IMR-90 (cell line): ENCODE measurements around the gene TSPAN14. TPM values are rescaled to one million over a fixed set of nuclear protein-coding genes. Genes with fewer than 3 reads are reported as not detected.

Experiments used
- ATAC-seq: fragments of 200-7000 bp; cut with Tn5 transposase; 2 replicates; pipeline ENCODE4 v1.9.1; 2020; ENCODE audit warnings: low read depth, mild to moderate bottlenecking, moderate library complexity
- BruUV-seq: library from RNA; stranded (reverse); fragments of 400-500 nt; replicated peaks from 2 replicates; lab custom pipeline; 2021; lab: Mats Ljungman, UMichigan
- CTCF ChIA-PET: fragments of 300-600 bp; formaldehyde crosslinking; extraction: SDS; loops from one replicate; lab custom pipeline; 2021; ENCODE audit warnings: antibody characterized with exemption; lab: Yijun Ruan, JAX
- POLR2A ChIA-PET: fragments of 300-600 bp; sonication (Branson Sonifier 250); formaldehyde crosslinking; loops from one replicate; lab custom pipeline; 2022; ENCODE audit warnings: antibody characterized with exemption; ENCODE audit not compliant: unreplicated experiment; lab: Charles Lee
- DNase-seq: peaks from one replicate; pipeline ENCODE4 v3.0.0; 2013
- H2AFZ ChIP-seq: replicated peaks from 2 replicates; pipeline ENCODE3; 2013; ENCODE audit warnings: low read length, mild to moderate bottlenecking; ENCODE audit not compliant: poor library complexity
- H2AK5ac ChIP-seq: 2 replicates; pipeline ENCODE4 v1.6.1; 2013; ENCODE audit warnings: low read depth, low read length, inconsistent platforms
- H2AK9ac ChIP-seq: replicated peaks from 2 replicates; pipeline ENCODE3; 2013; ENCODE audit warnings: mild to moderate bottlenecking, low read depth, low read length, moderate library complexity; ENCODE audit not compliant: poor library complexity
- H2BK120ac ChIP-seq: 2 replicates; pipeline ENCODE4 v1.6.1; 2013; ENCODE audit warnings: low read depth, low read length, inconsistent platforms
- H2BK15ac ChIP-seq: 3 replicates; pipeline ENCODE4 v1.6.1; 2013; ENCODE audit warnings: low read depth, low read length, inconsistent platforms
- H2BK20ac ChIP-seq: 2 replicates; pipeline ENCODE4 v1.6.1; 2013; ENCODE audit warnings: low read depth, mild to moderate bottlenecking, inconsistent platforms, low read length, moderate library complexity
- H2BK5ac ChIP-seq: 2 replicates; pipeline ENCODE4 v1.6.1; 2013; ENCODE audit warnings: mild to moderate bottlenecking, low read depth, low read length, inconsistent platforms; ENCODE audit not compliant: poor library complexity, severe bottlenecking
- H3K14ac ChIP-seq: replicated peaks from 2 replicates; pipeline ENCODE4 v1.6.1; 2013; ENCODE audit warnings: low read depth, low read length, inconsistent platforms
- H3K18ac ChIP-seq: 2 replicates; pipeline ENCODE4 v1.6.1; 2013; ENCODE audit warnings: low read depth, low read length, control low read depth
- H3K23ac ChIP-seq: 2 replicates; pipeline ENCODE4 v1.6.1; 2013; ENCODE audit warnings: low read depth, low read length, inconsistent platforms
- H3K27ac ChIP-seq: 2 replicates; pipeline ENCODE4 v1.5.1; 2013; ENCODE audit warnings: mild to moderate bottlenecking, control low read depth, low read length; ENCODE audit not compliant: insufficient read depth
- H3K27me3 ChIP-seq: 2 replicates; pipeline ENCODE4 v1.6.1; 2013; ENCODE audit warnings: low read length; ENCODE audit not compliant: control insufficient read depth, insufficient read depth
- H3K36me3 ChIP-seq: 2 replicates; pipeline ENCODE4 v1.6.1; 2013; ENCODE audit warnings: low read length, mixed read lengths; ENCODE audit not compliant: control insufficient read depth, insufficient read depth
- H3K4ac ChIP-seq: 2 replicates; pipeline ENCODE4 v1.6.1; 2013; ENCODE audit warnings: low read depth, low read length, inconsistent platforms
- H3K4me1 ChIP-seq: 2 replicates; pipeline ENCODE4 v1.6.1; 2013; ENCODE audit warnings: low read length, mixed read lengths; ENCODE audit not compliant: control insufficient read depth, insufficient read depth
- H3K4me2 ChIP-seq: 2 replicates; pipeline ENCODE4 v1.6.1; 2013; ENCODE audit warnings: low read depth, mild to moderate bottlenecking, control low read depth, low read length, moderate library complexity
- H3K4me3 ChIP-seq: 2 replicates; pipeline ENCODE4 v1.5.1; 2013; ENCODE audit warnings: low read depth, mild to moderate bottlenecking, control low read depth, low read length, moderate library complexity; ENCODE audit not compliant: insufficient read depth
- H3K56ac ChIP-seq: 2 replicates; pipeline ENCODE4 v1.6.1; 2013; ENCODE audit warnings: low read length, inconsistent platforms; ENCODE audit not compliant: insufficient read depth; ENCODE audit errors: extremely low read depth
- H3K79me1 ChIP-seq, 2 experiments: 2 replicates each; pipeline ENCODE4 v1.6.1; 2013; ENCODE audit warnings: low read length in 2 of 2, inconsistent platforms in 1 of 2, low read depth in 1 of 2
- H3K9ac ChIP-seq: 2 replicates; pipeline ENCODE4 v1.6.1; 2013; ENCODE audit warnings: low read depth, low read length, control low read depth
- H3K9me1 ChIP-seq: 2 replicates; pipeline ENCODE4 v1.6.1; 2013; ENCODE audit warnings: low read length, inconsistent platforms; ENCODE audit not compliant: insufficient read depth
- H3K9me3 ChIP-seq: 2 replicates; pipeline ENCODE4 v1.6.1; 2013; ENCODE audit warnings: low read length; ENCODE audit not compliant: control insufficient read depth, insufficient read depth
- H4K20me1 ChIP-seq: 2 replicates; pipeline ENCODE4 v1.6.1; 2013; ENCODE audit warnings: low read length, inconsistent platforms; ENCODE audit not compliant: insufficient read depth
- H4K5ac ChIP-seq: 2 replicates; pipeline ENCODE4 v1.6.1; 2013; ENCODE audit warnings: mild to moderate bottlenecking, low read depth, low read length, control low read depth
- H4K8ac ChIP-seq, 2 experiments: 2 replicates each; pipeline ENCODE4 v1.6.1; 2013; ENCODE audit warnings: low read depth in 2 of 2, low read length in 2 of 2, control low read depth in 1 of 2, inconsistent platforms in 1 of 2
- H4K91ac ChIP-seq: 2 replicates; pipeline ENCODE4 v1.6.1; 2013; ENCODE audit warnings: low read depth, low read length, inconsistent platforms; ENCODE audit not compliant: insufficient read depth
- BHLHE40 ChIP-seq: fragments of 150-350 bp; IDR thresholded peaks from 2 replicates; pipeline ENCODE4 v1.6.1; 2016; ENCODE audit warnings: mild to moderate bottlenecking, low read depth, low read length
- CEBPB ChIP-seq: IDR thresholded peaks from 2 replicates; pipeline ENCODE4 v1.6.1; 2012; ENCODE audit warnings: low read depth, low read length, improper control_type of control experiment
- CHD1 ChIP-seq: IDR thresholded peaks from 2 replicates; pipeline ENCODE4 v1.6.1; 2012; ENCODE audit warnings: low read depth, low read length, improper control_type of control experiment
- FOS ChIP-seq: fragments of 150-350 bp; IDR thresholded peaks from 2 replicates; pipeline ENCODE4 v1.6.1; 2016; ENCODE audit warnings: low read depth, low read length
- MAFK ChIP-seq: IDR thresholded peaks from 2 replicates; pipeline ENCODE4 v1.6.1; 2012; ENCODE audit warnings: low read depth, low read length, improper control_type of control experiment
- MAZ ChIP-seq: IDR thresholded peaks from 2 replicates; pipeline ENCODE4 v1.6.1; 2012; ENCODE audit warnings: low read depth, mild to moderate bottlenecking, low read length, improper control_type of control experiment, moderate library complexity, borderline replicate concordance
- MXI1 ChIP-seq: IDR thresholded peaks from 2 replicates; pipeline ENCODE4 v1.6.1; 2012; ENCODE audit warnings: low read depth, mild to moderate bottlenecking, low read length, moderate library complexity, borderline replicate concordance
- NFE2L2 ChIP-seq: fragments of 150-350 bp; IDR thresholded peaks from 2 replicates; pipeline ENCODE4 v1.6.1; 2016; ENCODE audit warnings: low read depth, mild to moderate bottlenecking, low read length
- POLR2A ChIP-seq: IDR thresholded peaks from 2 replicates; pipeline ENCODE4 v1.6.1; 2012; ENCODE audit warnings: mild to moderate bottlenecking, low read depth, low read length
- RAD21 ChIP-seq: IDR thresholded peaks from 2 replicates; pipeline ENCODE4 v1.6.1; 2012; ENCODE audit warnings: low read length, improper control_type of control experiment
- RCOR1 ChIP-seq: IDR thresholded peaks from 2 replicates; pipeline ENCODE4 v1.6.1; 2012; ENCODE audit warnings: mild to moderate bottlenecking, low read length, improper control_type of control experiment; ENCODE audit not compliant: insufficient replicate concordance
- RFX5 ChIP-seq: IDR thresholded peaks from 2 replicates; pipeline ENCODE4 v1.8.0; 2012; ENCODE audit warnings: low read depth, mild to moderate bottlenecking, low read length, moderate library complexity
- SMC3 ChIP-seq: fragments of 150-350 bp; IDR thresholded peaks from 2 replicates; pipeline ENCODE4 v1.6.1; 2016; ENCODE audit warnings: low read depth, mild to moderate bottlenecking, antibody characterized with exemption, low read length, moderate library complexity
- WGBS, 2 experiments: methylation state at CpG; one replicate each; pipeline versions ENCODE4 v1.1.5 to v1.1.7; 2013; ENCODE audit warnings: missing lambda C conversion rate in 2 of 2; ENCODE audit not compliant: insufficient read length in 1 of 2; ENCODE audit errors: extremely low coverage in 2 of 2; 5-methylcytosine and 5-hydroxymethylcytosine counted together
- dilution Hi-C: fragments of 300-500 bp; cut with HindIII; formaldehyde crosslinking; loops from one replicate; pipeline ENCODE4 v1.14.3; 2018; ENCODE audit warnings: low sequenced_read_pairs; ENCODE audit not compliant: unreplicated experiment
- in situ Hi-C: fragments of 300-500 bp; cut with MboI; formaldehyde crosslinking; loops from 3 replicates; pipeline ENCODE4 v1.14.3; 2019; ENCODE audit warnings: low sequenced_read_pairs, inconsistent platforms, mixed read lengths
- intact Hi-C: fragments of 100-400 bp; cut with micrococcal nuclease; formaldehyde crosslinking; loops from 2 replicates; pipeline ENCODE4 v1.10.0; 2022
- polyA plus RNA-seq, 3 experiments: library from polyadenylated mRNA; depleted of rRNA; stranded (reverse); fragments of >200 nt; gene quantifications; 2 replicates each; pipeline ENCODE4 v1.2.3, GENCODE V29; 2012; ENCODE audit warnings: low replicate concordance in 1 of 3
- total RNA-seq: library from RNA; depleted of rRNA; stranded (reverse); fragments of >200 nt; gene quantifications from 2 replicates; pipeline ENCODE4 v1.2.3, GENCODE V29; 2012
- TF ChIP-seq, protein P1 (sequence below): fragments of 150-350 bp; IDR thresholded peaks from 2 replicates; pipeline ENCODE4 v1.6.1; 2017; ENCODE audit warnings: mild to moderate bottlenecking, antibody characterized with exemption, low read length, low read depth
- TF ChIP-seq, protein P2 (sequence below): conservative IDR thresholded peaks from 2 replicates; pipeline ENCODE4 v1.5.1; 2012; ENCODE audit warnings: mild to moderate bottlenecking, low read depth, low read length, improper control_type of control experiment
- TF ChIP-seq, protein P3 (sequence below): fragments of 150-350 bp; IDR thresholded peaks from 2 replicates; pipeline ENCODE4 v1.6.1; 2016; ENCODE audit warnings: low read depth, mild to moderate bottlenecking, low read length, moderate library complexity, borderline replicate concordance

Gene TSPAN14
- total and polyA plus RNA-seq, 2 of the 4 experiments (the other 2 are of a cell fraction) = 18.5 to 43.0 TPM

DNA sequence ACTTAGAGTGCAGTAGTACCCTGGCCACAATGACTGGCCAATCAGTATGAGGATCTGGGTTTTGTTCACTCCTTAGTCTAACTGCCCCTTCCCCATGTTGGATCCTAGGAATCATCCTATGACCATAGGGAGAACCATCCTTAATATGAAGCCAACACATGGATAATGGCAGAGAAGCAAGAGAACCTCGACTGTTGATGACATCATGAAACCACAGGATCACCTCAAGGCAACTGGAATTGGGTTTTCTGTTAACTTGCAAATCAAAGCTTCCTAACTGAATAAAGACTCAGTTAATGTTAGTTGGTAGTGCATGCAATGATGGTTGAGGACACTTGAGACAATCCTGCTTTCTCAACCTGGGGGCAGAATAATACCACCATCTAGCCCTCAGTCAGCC lies 49.1 kb upstream of the TSPAN14 start:
- H3K4ac ChIP-seq = no peak overlapping the region
- H3K9me1 ChIP-seq = no peaks in the 10 kb centered on the region
- H4K8ac ChIP-seq = no peak overlapping the region
- H2BK20ac ChIP-seq = no peak overlapping the region
- no peak overlapping the region for H2BK120ac ChIP-seq
- H3K4me2 ChIP-seq = no peak overlapping the region
- no peak overlapping the region for H3K9ac ChIP-seq
- no peak overlapping the region for H3K27ac ChIP-seq
- POLR2A ChIA-PET = no interaction called here
- H3K9me3 ChIP-seq = no peaks in the 10 kb centered on the region
- CTCF ChIA-PET = interaction anchor here (1.4 kb wide), 1 partner anchor 27 kb away, joined by 6 read pairs; no protein-coding TSS in a partner anchor
- no peak overlapping the region for H2AK9ac ChIP-seq
- H3K56ac ChIP-seq = no peak overlapping the region
- H3K14ac ChIP-seq = no peak overlapping the region
- no peaks in the 10 kb centered on the region for H4K20me1 ChIP-seq
- no peaks in the 10 kb centered on the region for H3K79me1 ChIP-seq
- DNase-seq (no peak), ATAC-seq (no peak)
- H3K4me3 ChIP-seq = no peak overlapping the region
- intact Hi-C loops (no loop called here), dilution Hi-C loops (no loop called here), in situ Hi-C loops (no loop called here)
- WGBS, 2 experiments = no CpG with 5 or more reads among the region's 1 CpG
- no peak overlapping the region for H4K91ac ChIP-seq
- H3K27me3 ChIP-seq = peaks cover 18% of the 10 kb centered on the region
- H2AK5ac ChIP-seq = no peak overlapping the region
- TF ChIP-seq SMC3 (no peak), MXI1 (no peak), MAZ (no peak), RCOR1 (no peak), RAD21 (no peak), MAFK (no peak), POLR2A (no peak), CEBPB (no peak), RFX5 (no peak), BHLHE40 (no peak), FOS (no peak), NFE2L2 (no peak), CHD1 (no peak)
- TF ChIP-seq, protein P1, sequence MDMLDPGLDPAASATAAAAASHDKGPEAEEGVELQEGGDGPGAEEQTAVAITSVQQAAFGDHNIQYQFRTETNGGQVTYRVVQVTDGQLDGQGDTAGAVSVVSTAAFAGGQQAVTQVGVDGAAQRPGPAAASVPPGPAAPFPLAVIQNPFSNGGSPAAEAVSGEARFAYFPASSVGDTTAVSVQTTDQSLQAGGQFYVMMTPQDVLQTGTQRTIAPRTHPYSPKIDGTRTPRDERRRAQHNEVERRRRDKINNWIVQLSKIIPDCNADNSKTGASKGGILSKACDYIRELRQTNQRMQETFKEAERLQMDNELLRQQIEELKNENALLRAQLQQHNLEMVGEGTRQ = no peak
- TF ChIP-seq, protein P2, sequence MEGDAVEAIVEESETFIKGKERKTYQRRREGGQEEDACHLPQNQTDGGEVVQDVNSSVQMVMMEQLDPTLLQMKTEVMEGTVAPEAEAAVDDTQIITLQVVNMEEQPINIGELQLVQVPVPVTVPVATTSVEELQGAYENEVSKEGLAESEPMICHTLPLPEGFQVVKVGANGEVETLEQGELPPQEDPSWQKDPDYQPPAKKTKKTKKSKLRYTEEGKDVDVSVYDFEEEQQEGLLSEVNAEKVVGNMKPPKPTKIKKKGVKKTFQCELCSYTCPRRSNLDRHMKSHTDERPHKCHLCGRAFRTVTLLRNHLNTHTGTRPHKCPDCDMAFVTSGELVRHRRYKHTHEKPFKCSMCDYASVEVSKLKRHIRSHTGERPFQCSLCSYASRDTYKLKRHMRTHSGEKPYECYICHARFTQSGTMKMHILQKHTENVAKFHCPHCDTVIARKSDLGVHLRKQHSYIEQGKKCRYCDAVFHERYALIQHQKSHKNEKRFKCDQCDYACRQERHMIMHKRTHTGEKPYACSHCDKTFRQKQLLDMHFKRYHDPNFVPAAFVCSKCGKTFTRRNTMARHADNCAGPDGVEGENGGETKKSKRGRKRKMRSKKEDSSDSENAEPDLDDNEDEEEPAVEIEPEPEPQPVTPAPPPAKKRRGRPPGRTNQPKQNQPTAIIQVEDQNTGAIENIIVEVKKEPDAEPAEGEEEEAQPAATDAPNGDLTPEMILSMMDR = no peak
- TF ChIP-seq, protein P3, sequence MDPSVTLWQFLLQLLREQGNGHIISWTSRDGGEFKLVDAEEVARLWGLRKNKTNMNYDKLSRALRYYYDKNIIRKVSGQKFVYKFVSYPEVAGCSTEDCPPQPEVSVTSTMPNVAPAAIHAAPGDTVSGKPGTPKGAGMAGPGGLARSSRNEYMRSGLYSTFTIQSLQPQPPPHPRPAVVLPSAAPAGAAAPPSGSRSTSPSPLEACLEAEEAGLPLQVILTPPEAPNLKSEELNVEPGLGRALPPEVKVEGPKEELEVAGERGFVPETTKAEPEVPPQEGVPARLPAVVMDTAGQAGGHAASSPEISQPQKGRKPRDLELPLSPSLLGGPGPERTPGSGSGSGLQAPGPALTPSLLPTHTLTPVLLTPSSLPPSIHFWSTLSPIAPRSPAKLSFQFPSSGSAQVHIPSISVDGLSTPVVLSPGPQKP = no peak
- H2BK15ac ChIP-seq = no peak overlapping the region
- no peaks in the 10 kb centered on the region for H3K4me1 ChIP-seq
- no TSS peak for BruUV-seq
- no peak overlapping the region for H4K5ac ChIP-seq
- no peak overlapping the region for H3K18ac ChIP-seq
- H3K23ac ChIP-seq = no peak overlapping the region
- no peak overlapping the region for H2BK5ac ChIP-seq
- H2AFZ ChIP-seq = no peak overlapping the region
- H3K36me3 ChIP-seq = no peaks in the 10 kb centered on the region
